Measurements from ENCODE around the gene HBB. TPM values are rescaled to one million over a fixed set of nuclear protein-coding genes. Genes with fewer than 3 reads are reported as not detected.
A peak's percentile ranks its signal among the peaks of the same experiment; 100 is the strongest.
"Not testable (repeated sequence)": the region's sequence is repeated elsewhere in the genome, so short reads cannot be mapped to it uniquely, and the experiment has no call there.

HBB gene
- total RNA-seq, 6 donors from 2014 or later = 26.2 to 1,949 (median 399) TPM

- WGBS, 2 donors = 26 to 40% methylated on average over 2 of the region's 2 CpGs
Measured at GRCh38 chr11:5257296-5257695, 30.4 kb upstream of the HBB start.

GRCh38 chr11:5254646-5255413, 28.0 kb upstream of the HBB start, which contains the start of gene HBG2:
TSS of gene HBG2 (minus strand) at chr11:5254781. CDS start at chr11:5254728, 53 bp downstream.
- H3K9me3 ChIP-seq; H3K4me1 ChIP-seq; ATAC-seq (ENCODE audit: low FRiP score in 2 of 2); DNase-seq; H3K27ac ChIP-seq; H3K36me3 ChIP-seq; H3K4me3 ChIP-seq; H3K27me3 ChIP-seq: not testable (repeated sequence)
- 63 to 65% methylated on average over 4 of the region's 9 CpGs for WGBS, 2 donors

More at GRCh38 chr11:5257296-5257695, 30.4 kb upstream of the HBB start:
- no peak for DNase-seq
- TF ChIP-seq POLR2AphosphoS5 (IDR thresholded peaks at IDR 0.05) (no peak), POLR2A (IDR thresholded peaks at IDR 0.05) (no peak), EP300 (IDR thresholded peaks at IDR 0.05) (no peak)
- TF ChIP-seq, protein P1, sequence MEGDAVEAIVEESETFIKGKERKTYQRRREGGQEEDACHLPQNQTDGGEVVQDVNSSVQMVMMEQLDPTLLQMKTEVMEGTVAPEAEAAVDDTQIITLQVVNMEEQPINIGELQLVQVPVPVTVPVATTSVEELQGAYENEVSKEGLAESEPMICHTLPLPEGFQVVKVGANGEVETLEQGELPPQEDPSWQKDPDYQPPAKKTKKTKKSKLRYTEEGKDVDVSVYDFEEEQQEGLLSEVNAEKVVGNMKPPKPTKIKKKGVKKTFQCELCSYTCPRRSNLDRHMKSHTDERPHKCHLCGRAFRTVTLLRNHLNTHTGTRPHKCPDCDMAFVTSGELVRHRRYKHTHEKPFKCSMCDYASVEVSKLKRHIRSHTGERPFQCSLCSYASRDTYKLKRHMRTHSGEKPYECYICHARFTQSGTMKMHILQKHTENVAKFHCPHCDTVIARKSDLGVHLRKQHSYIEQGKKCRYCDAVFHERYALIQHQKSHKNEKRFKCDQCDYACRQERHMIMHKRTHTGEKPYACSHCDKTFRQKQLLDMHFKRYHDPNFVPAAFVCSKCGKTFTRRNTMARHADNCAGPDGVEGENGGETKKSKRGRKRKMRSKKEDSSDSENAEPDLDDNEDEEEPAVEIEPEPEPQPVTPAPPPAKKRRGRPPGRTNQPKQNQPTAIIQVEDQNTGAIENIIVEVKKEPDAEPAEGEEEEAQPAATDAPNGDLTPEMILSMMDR (IDR thresholded peaks at IDR 0.05) = no peak
- no peaks in the 10 kb centered on the region for H3K4me1 ChIP-seq
- no peaks in the 10 kb centered on the region for H3K9me3 ChIP-seq
- no peak for ATAC-seq (ENCODE audit: low FRiP score in 2 of 2)
- H3K27ac ChIP-seq = no peak overlapping the region
- no peaks in the 10 kb centered on the region for H3K36me3 ChIP-seq
- H3K27me3 ChIP-seq = no peaks in the 10 kb centered on the region
- no peak overlapping the region for H3K4me3 ChIP-seq

- not testable (repeated sequence) for H3K4me3 ChIP-seq, H3K27ac ChIP-seq, H3K27me3 ChIP-seq, H3K36me3 ChIP-seq, DNase-seq, H3K9me3 ChIP-seq, H3K4me1 ChIP-seq
- ATAC-seq (ENCODE audit: low FRiP score in 2 of 2) = peak; percentile 46 to 56
- WGBS, 2 donors = 80% methylated on average over 2 of the region's 2 CpGs
Measured at GRCh38 chr11:5254023-5254422, 27.2 kb upstream of the HBB start.

DNA sequence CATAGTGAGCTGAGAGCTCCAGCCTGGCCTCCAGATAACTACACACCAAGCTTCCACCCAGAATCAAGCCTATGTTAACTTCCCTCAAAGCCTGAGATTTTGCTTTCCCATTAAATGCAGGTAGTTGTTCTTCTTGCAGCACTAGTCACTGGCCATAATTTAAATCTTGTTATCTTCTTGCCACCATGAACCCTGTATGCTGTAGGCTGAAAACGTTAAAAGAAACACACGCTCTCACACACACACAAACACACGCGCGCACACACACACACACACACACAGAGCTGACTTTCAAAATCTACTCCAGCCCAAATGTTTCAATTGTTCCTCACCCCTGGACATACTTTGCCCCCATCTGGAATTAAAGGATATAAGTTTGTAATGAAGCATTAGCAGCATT, 26.6 kb upstream of the HBB start:
- not testable (repeated sequence) for H3K36me3 ChIP-seq; H3K9me3 ChIP-seq; H3K4me3 ChIP-seq; H3K27me3 ChIP-seq; H3K27ac ChIP-seq; H3K4me1 ChIP-seq; ATAC-seq (ENCODE audit: low FRiP score in 2 of 2); DNase-seq
- WGBS, 2 donors = 51 to 85% methylated on average over 5 of the region's 5 CpGs

GRCh38 chr11:5252919-5253265, 26.0 kb upstream of the HBB start:
- ATAC-seq (ENCODE audit: low FRiP score in 2 of 2) (no peak), DNase-seq (no peak)
- Histone ChIP-seq H3K9me3 (no peaks in the 10 kb centered on the region), H3K27ac (no peak overlapping the region), H3K4me1 (no peaks in the 10 kb centered on the region), H3K36me3 (no peaks in the 10 kb centered on the region), H3K27me3 (no peaks in the 10 kb centered on the region), H3K4me3 (no peak overlapping the region)
- 70 to 76% methylated on average over 1 of the region's 1 CpG for WGBS, 2 donors
- TF ChIP-seq POLR2A (IDR thresholded peaks at IDR 0.05) (no peak), EP300 (IDR thresholded peaks at IDR 0.05) (no peak), POLR2AphosphoS5 (IDR thresholded peaks at IDR 0.05) (no peak)
- TF ChIP-seq, protein P1 (IDR thresholded peaks at IDR 0.05) = no peak

GRCh38 chr11:5252192-5252918, 25.5 kb upstream of the HBB start:
- TF ChIP-seq POLR2AphosphoS5 (IDR thresholded peaks at IDR 0.05) (no peak), POLR2A (IDR thresholded peaks at IDR 0.05) (no peak), EP300 (IDR thresholded peaks at IDR 0.05) (no peak)
- TF ChIP-seq, protein P1 (IDR thresholded peaks at IDR 0.05) = no peak
- Histone ChIP-seq H3K4me1 (no peaks in the 10 kb centered on the region), H3K4me3 (no peak overlapping the region), H3K36me3 (no peaks in the 10 kb centered on the region), H3K9me3 (no peaks in the 10 kb centered on the region), H3K27ac (no peak overlapping the region), H3K27me3 (no peaks in the 10 kb centered on the region)
- ATAC-seq (ENCODE audit: low FRiP score in 2 of 2) = no peak
- 70 to 75% methylated on average over 9 of the region's 9 CpGs for WGBS, 2 donors
- no peak for DNase-seq

Data from upper lobe of left lung (tissue), 6 donors.